Measurements from ENCODE around the gene TMEM26. TPM values are rescaled to one million over a fixed set of nuclear protein-coding genes. Genes with fewer than 3 reads are reported as not detected.

The TMEM26 gene
- polyA plus RNA-seq, 2 of the 4 experiments (the other 2 are of a cell fraction): 0.03 to 0.10 TPM

Other genes starting within 250 kb of the TMEM26 start
- gene CABCOCO1, start 209.5 kb upstream of the TMEM26 start, polyA plus RNA-seq (2011; rRNA removed): 0.40 and 1.1 TPM in 2 replicates
- gene CABCOCO1, start 209.5 kb upstream of the TMEM26 start, polyA plus RNA-seq (2017; fragmentation: RNase III; extraction: RNeasy Plus Mini Kit Qiagen cat#74134 plus additional on column Dnase treatment): 0.54 to 0.92 TPM (median 0.77 TPM) in 3 replicates